ENCODE measurements around the gene CHRNA10.
"Not testable (repeated sequence)": the region's sequence is repeated elsewhere in the genome, so short reads cannot be mapped to it uniquely, and the experiment has no call there.

CHRNA10 gene

GRCh38 chr11:3664032-3664630 is 7.1 kb downstream of the CHRNA10 start:
- DNase-seq = peak; percentile 10

- peak; percentile 6 for DNase-seq
Observed at GRCh38 chr11:3662856-3663255, 8.3 kb downstream of the CHRNA10 start.

GRCh38 chr11:3660960-3661359 is 10.2 kb downstream of the CHRNA10 start:
- peak; percentile 4 for DNase-seq

- peak; percentile 40 for DNase-seq
Observed at GRCh38 chr11:3659595-3660515, 11.3 kb downstream of the CHRNA10 start.

- no peak for DNase-seq
Observed at GRCh38 chr11:3658252-3658651, 12.9 kb downstream of the CHRNA10 start.

GRCh38 chr11:3657331-3657730 is 13.9 kb downstream of the CHRNA10 start:
- DNase-seq = not testable (repeated sequence)

- no peak for DNase-seq
Observed at GRCh38 chr11:3655547-3655946, 15.6 kb downstream of the CHRNA10 start.

- not testable (repeated sequence) for DNase-seq
Observed at GRCh38 chr11:3652514-3652913, 18.7 kb downstream of the CHRNA10 start.

- not testable (repeated sequence) for DNase-seq
Observed at GRCh38 chr11:3649374-3649773, 21.8 kb downstream of the CHRNA10 start.

GRCh38 chr11:3648843-3649242 is 22.3 kb downstream of the CHRNA10 start:
- not testable (repeated sequence) for DNase-seq

GRCh38 chr11:3645552-3645951 is 25.6 kb downstream of the CHRNA10 start:
- no peak for DNase-seq

GRCh38 chr11:3644817-3645235 is 26.4 kb downstream of the CHRNA10 start, which contains the start of gene ART1:
TSS of gene ART1 (plus strand) at chr11:3645128. CDS start at chr11:3659214, 14,086 bp downstream.
- no peak for DNase-seq

GRCh38 chr11:3643102-3643546 is 28.1 kb downstream of the CHRNA10 start:
- not testable (repeated sequence) for DNase-seq

- peak; percentile 88 for DNase-seq
Observed at GRCh38 chr11:3642071-3642951, 28.9 kb downstream of the CHRNA10 start.

- DNase-seq = no peak
Observed at GRCh38 chr11:3641701-3642070, 29.5 kb downstream of the CHRNA10 start, which contains the start of gene ART5. TSS of gene ART5 (minus strand) at chr11:3641992. CDS start at chr11:3641862, 130 bp downstream.

- no peak for DNase-seq
Observed at GRCh38 chr11:3641191-3641590, 30.0 kb downstream of the CHRNA10 start.

GRCh38 chr11:3639841-3640240 is 31.3 kb downstream of the CHRNA10 start:
- no peak for DNase-seq

GRCh38 chr11:3638513-3638912 is 32.7 kb downstream of the CHRNA10 start:
- no peak for DNase-seq

- DNase-seq = no peak
Observed at GRCh38 chr11:3637201-3637600, 34.0 kb downstream of the CHRNA10 start.

GRCh38 chr11:3635641-3636375 is 35.4 kb downstream of the CHRNA10 start:
- DNase-seq = no peak

GRCh38 chr11:3632070-3632660 is 39.0 kb downstream of the CHRNA10 start:
- DNase-seq = no peak

GRCh38 chr11:3631331-3631730 is 39.9 kb downstream of the CHRNA10 start:
- DNase-seq = no peak

All from right forelimb (tissue), 1 donor.